GM12891 (cell line): Measurements from ENCODE around the gene NUP85.
A peak's percentile ranks its signal among the peaks of the same experiment; 100 is the strongest.

Experiments used
- POLR2A ChIP-seq: IDR thresholded peaks from 2 replicates; pipeline ENCODE4 v1.6.1; 2011; ENCODE audit warnings: low read depth, low read length, control low read depth
- POLR2AphosphoS5 ChIP-seq: IDR thresholded peaks from 2 replicates; pipeline ENCODE4 v1.6.1; 2011; ENCODE audit warnings: low read depth, low read length, control low read depth

DNA sequence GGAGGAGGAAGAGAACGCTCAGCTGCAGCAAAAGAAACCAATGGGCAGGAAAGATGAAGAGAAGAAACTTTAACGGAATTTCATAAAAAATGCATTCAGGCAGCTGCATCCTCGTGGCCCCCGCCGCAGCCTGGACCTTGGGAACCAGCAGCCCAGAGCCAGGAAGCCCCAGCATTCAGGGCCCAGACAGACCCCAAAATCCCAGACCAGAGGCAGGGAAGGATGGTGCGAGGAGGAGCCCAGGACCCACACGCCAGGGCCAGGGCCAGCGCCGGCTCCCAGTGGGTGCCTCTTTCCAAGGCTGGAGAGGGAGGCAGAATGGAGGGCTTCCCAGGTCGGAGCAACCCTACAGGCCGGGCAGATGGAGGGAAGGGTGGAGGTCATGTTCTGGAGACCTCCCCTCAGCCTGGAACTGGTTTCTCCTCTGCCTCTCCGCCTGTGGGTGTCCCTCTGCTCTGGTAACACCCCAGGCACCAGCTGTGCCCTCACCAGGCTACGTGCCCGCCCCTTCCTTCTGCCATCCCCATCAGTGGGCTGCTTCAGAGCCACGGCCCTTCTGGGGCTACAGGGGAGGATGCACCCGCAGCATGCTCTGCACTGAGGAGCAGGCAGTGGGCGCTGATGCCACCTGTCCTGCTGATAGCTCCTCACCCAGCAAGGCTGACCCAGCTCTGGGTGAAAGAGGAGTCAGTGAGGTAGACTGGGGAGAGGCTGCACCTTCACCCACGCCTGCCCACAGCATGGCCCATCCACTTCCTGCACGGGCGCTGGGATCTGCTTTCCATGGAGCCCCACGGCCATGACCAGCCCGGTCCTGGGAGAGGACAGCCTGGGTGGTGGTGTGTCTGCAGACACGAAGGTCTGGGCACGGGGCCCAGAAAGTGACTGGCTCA is 66.7 kb downstream of the NUP85 start:
- TF ChIP-seq POLR2A = peak; percentile 66
- TF ChIP-seq POLR2AphosphoS5 = peak; percentile 60; the same call in 1 of the 2 replicates
